Measurements from ENCODE around the gene FBL. TPM values are rescaled to one million over a fixed set of nuclear protein-coding genes. Genes with fewer than 3 reads are reported as not detected.

The FBL gene
- total RNA-seq, 1 experiment from 2014 or later: 573 TPM

GRCh38 chr19:39813264-39813993 is 32.8 kb downstream of the FBL start:
- ChIA-PET POLR2A (ENCODE audit: low non-redundant PET) (no interaction called here), CTCF (no interaction called here)
- DNase-seq (ENCODE audit: low spot score): no peak
- no peaks in the 10 kb centered on the region for H3K27me3 ChIP-seq (replicated peaks; ENCODE audit: insufficient read depth, low read depth, low read length, poor library complexity)
- TF ChIP-seq EZH2 (IDR thresholded peaks at IDR 0.05; ENCODE audit: borderline replicate concordance, low read depth, low read length, poor library complexity, severe bottlenecking) (no peak), CTCF (conservative IDR thresholded peaks at IDR 0.05; ENCODE audit: low read depth, low read length) (no peak)
- H3K27ac ChIP-seq (ENCODE audit: low read depth, low read length, poor library complexity, severe bottlenecking): no peak overlapping the region
- H3K4me3 ChIP-seq (ENCODE audit: low read depth, low read length, poor library complexity, severe bottlenecking): no peak overlapping the region
- no TSS peak for BruUV-seq (replicated peaks)
- H3K4me1 ChIP-seq (ENCODE audit: insufficient read depth, low read length, poor library complexity, severe bottlenecking): no peaks in the 10 kb centered on the region
- H3K9me3 ChIP-seq (ENCODE audit: low read depth, low read length, poor library complexity, severe bottlenecking): no peaks in the 10 kb centered on the region
- intact Hi-C loops (cut with micrococcal nuclease; ENCODE audit: unreplicated experiment): no loop called here
- no peaks in the 10 kb centered on the region for H3K36me3 ChIP-seq (ENCODE audit: insufficient read depth, low read length, poor library complexity, severe bottlenecking)

GRCh38 chr19:39811064-39811463 is 35.1 kb downstream of the FBL start:
- Histone ChIP-seq H3K4me1 (ENCODE audit: insufficient read depth, low read length, poor library complexity, severe bottlenecking) (no peaks in the 10 kb centered on the region), H3K27ac (ENCODE audit: low read depth, low read length, poor library complexity, severe bottlenecking) (no peak overlapping the region), H3K4me3 (ENCODE audit: low read depth, low read length, poor library complexity, severe bottlenecking) (no peak overlapping the region), H3K36me3 (ENCODE audit: insufficient read depth, low read length, poor library complexity, severe bottlenecking) (no peaks in the 10 kb centered on the region), H3K9me3 (ENCODE audit: low read depth, low read length, poor library complexity, severe bottlenecking) (no peaks in the 10 kb centered on the region), H3K27me3 (replicated peaks; ENCODE audit: insufficient read depth, low read depth, low read length, poor library complexity) (no peaks in the 10 kb centered on the region)
- ChIA-PET CTCF (no interaction called here), POLR2A (ENCODE audit: low non-redundant PET) (no interaction called here)
- BruUV-seq (replicated peaks): no TSS peak
- intact Hi-C loops (cut with micrococcal nuclease; ENCODE audit: unreplicated experiment): no loop called here
- TF ChIP-seq CTCF (conservative IDR thresholded peaks at IDR 0.05; ENCODE audit: low read depth, low read length) (no peak), EZH2 (IDR thresholded peaks at IDR 0.05; ENCODE audit: borderline replicate concordance, low read depth, low read length, poor library complexity, severe bottlenecking) (no peak)
- no peak for DNase-seq (ENCODE audit: low spot score)

- Histone ChIP-seq H3K36me3 (ENCODE audit: insufficient read depth, low read length, poor library complexity, severe bottlenecking) (no peaks in the 10 kb centered on the region), H3K27me3 (replicated peaks; ENCODE audit: insufficient read depth, low read depth, low read length, poor library complexity) (no peaks in the 10 kb centered on the region), H3K4me1 (ENCODE audit: insufficient read depth, low read length, poor library complexity, severe bottlenecking) (no peaks in the 10 kb centered on the region), H3K27ac (ENCODE audit: low read depth, low read length, poor library complexity, severe bottlenecking) (no peak overlapping the region), H3K9me3 (ENCODE audit: low read depth, low read length, poor library complexity, severe bottlenecking) (no peaks in the 10 kb centered on the region), H3K4me3 (ENCODE audit: low read depth, low read length, poor library complexity, severe bottlenecking) (no peak overlapping the region)
- intact Hi-C loops (cut with micrococcal nuclease; ENCODE audit: unreplicated experiment): no loop called here
- POLR2A ChIA-PET (ENCODE audit: low non-redundant PET): no interaction called here
- BruUV-seq (replicated peaks): no TSS peak
- no peak for TF ChIP-seq EZH2 (IDR thresholded peaks at IDR 0.05; ENCODE audit: borderline replicate concordance, low read depth, low read length, poor library complexity, severe bottlenecking)
- no peak for TF ChIP-seq CTCF (conservative IDR thresholded peaks at IDR 0.05; ENCODE audit: low read depth, low read length)
- DNase-seq (ENCODE audit: low spot score): no peak
- CTCF ChIA-PET: no interaction called here
These were observed 35.8 kb downstream of the FBL start for GRCh38 chr19:39810424-39810823.
